Glutamatergic neuron (in vitro differentiated cells): ENCODE measurements around the gene ELFN1. TPM values are rescaled to one million over a fixed set of nuclear protein-coding genes. Genes with fewer than 3 reads are reported as not detected.

Source experiments
- DNase-seq: peaks from one replicate; pipeline ENCODE4 v3.0.0; 2022
- H3K27ac Mint-ChIP-seq: one replicate; pipeline ENCODE4 v1.8.0; 2020; ENCODE audit warnings: mild to moderate bottlenecking, mixed read lengths, inconsistent platforms; ENCODE audit not compliant: unreplicated experiment
- H3K27me3 Mint-ChIP-seq: one replicate; pipeline ENCODE4 v1.8.0; 2020; ENCODE audit warnings: mild to moderate bottlenecking, moderate library complexity, mixed read lengths, inconsistent platforms; ENCODE audit not compliant: unreplicated experiment
- H3K36me3 Mint-ChIP-seq: one replicate; pipeline ENCODE4 v1.8.0; 2020; ENCODE audit warnings: mild to moderate bottlenecking, mixed read lengths, inconsistent platforms; ENCODE audit not compliant: unreplicated experiment
- H3K4me1 Mint-ChIP-seq: one replicate; pipeline ENCODE4 v1.8.0; 2020; ENCODE audit warnings: mild to moderate bottlenecking, low read depth, mixed read lengths, inconsistent platforms; ENCODE audit not compliant: unreplicated experiment
- H3K4me3 Mint-ChIP-seq: one replicate; pipeline ENCODE4 v1.8.0; 2020; ENCODE audit warnings: mild to moderate bottlenecking, mixed read lengths, inconsistent platforms; ENCODE audit not compliant: unreplicated experiment
- H3K9me3 Mint-ChIP-seq: one replicate; pipeline ENCODE4 v1.8.0; 2020; ENCODE audit warnings: mild to moderate bottlenecking, moderate library complexity, mixed read lengths, inconsistent platforms; ENCODE audit not compliant: unreplicated experiment
- total RNA-seq: library from RNA; stranded (reverse); fragmentation: NEBNext Ultra II Directional; extraction: Animal tissue kit (Norgen Biotek cat#: 25700); gene quantifications from one replicate; pipeline ENCODE4 v1.2.1, GENCODE V29; 2021; ENCODE audit not compliant: unreplicated experiment
- TF ChIP-seq, protein P1 (sequence below): fragments of 200-600 bp; sonication (generic); IDR thresholded peaks from one replicate; pipeline ENCODE4 v1.5.0; 2021; ENCODE audit not compliant: partially characterized antibody, unreplicated experiment

ELFN1 gene
- total RNA-seq, 1 donor from 2014 or later = 40.0 TPM

DNA sequence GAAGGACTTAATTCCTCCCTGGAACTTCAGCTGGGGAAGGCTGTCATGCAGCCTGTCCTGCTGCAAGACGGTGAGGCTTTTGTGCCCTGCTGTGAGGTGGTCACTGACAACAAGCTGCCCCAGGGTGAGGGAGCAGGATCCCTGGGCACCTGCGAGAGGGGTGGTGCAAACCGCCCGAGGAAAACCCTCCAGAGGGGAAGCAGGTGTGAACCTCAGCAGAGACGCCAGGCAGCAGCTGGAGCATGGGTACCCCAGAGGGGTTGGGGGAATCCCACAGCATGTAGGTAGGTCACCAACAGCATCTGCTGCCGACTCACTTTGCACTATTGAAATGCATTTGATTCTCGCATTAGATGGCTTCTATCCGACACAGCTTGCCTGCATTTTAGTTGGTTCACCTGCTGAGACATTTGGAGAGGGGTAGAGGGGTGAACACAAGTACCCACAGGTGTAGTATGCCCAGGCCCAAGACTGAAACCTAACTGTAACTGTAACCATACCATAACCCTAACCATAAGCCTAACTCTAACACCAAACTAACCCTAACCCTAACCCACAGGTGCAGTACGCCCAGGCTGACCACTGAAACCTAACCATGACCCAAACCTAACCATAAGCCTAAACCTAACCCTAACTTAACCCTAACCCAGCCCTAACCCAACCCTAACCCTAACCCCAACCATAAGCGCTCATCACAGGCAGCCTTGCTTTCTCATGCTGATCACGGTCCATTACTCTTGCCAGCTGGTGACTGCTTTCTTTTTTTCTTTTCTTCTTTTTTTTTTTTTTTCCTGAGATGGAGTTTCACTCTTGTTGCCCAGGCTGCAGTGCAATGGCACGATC is 85.9 kb downstream of the ELFN1 start:
- TF ChIP-seq, protein P1, sequence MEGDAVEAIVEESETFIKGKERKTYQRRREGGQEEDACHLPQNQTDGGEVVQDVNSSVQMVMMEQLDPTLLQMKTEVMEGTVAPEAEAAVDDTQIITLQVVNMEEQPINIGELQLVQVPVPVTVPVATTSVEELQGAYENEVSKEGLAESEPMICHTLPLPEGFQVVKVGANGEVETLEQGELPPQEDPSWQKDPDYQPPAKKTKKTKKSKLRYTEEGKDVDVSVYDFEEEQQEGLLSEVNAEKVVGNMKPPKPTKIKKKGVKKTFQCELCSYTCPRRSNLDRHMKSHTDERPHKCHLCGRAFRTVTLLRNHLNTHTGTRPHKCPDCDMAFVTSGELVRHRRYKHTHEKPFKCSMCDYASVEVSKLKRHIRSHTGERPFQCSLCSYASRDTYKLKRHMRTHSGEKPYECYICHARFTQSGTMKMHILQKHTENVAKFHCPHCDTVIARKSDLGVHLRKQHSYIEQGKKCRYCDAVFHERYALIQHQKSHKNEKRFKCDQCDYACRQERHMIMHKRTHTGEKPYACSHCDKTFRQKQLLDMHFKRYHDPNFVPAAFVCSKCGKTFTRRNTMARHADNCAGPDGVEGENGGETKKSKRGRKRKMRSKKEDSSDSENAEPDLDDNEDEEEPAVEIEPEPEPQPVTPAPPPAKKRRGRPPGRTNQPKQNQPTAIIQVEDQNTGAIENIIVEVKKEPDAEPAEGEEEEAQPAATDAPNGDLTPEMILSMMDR = no peak
- no peak overlapping the region for H3K4me3 Mint-ChIP-seq
- H3K27ac Mint-ChIP-seq = no peak overlapping the region
- peaks cover 6% of the 10 kb centered on the region for H3K9me3 Mint-ChIP-seq
- peaks cover 3% of the 10 kb centered on the region for H3K36me3 Mint-ChIP-seq
- H3K27me3 Mint-ChIP-seq = peaks cover 19% of the 10 kb centered on the region
- no peak for DNase-seq
- H3K4me1 Mint-ChIP-seq = peaks cover 4% of the 10 kb centered on the region

DNA sequence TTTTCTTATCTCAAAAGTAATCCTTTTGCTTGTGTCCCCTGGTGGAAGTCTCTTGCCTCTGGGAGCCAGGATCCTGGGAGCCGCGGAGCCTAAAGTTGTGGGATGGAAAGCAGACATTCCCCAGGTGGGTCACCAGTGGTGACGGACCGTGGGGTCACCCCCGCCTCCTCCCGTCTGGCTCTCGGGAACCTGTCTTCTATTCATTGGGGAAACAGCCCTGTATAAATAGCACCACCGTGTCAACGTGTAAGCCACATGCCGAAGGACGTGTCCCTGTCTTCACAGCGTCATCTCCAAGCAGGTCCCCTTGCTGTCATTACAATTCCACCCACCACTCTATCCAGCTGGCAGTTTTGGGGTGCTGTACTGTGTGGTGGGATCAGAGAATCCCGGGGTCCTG is 87.5 kb downstream of the ELFN1 start:
- peaks cover 4% of the 10 kb centered on the region for H3K4me1 Mint-ChIP-seq
- TF ChIP-seq, protein P1 = no peak
- no peak overlapping the region for H3K4me3 Mint-ChIP-seq
- H3K9me3 Mint-ChIP-seq = peaks cover 7% of the 10 kb centered on the region
- no peak for DNase-seq
- H3K27me3 Mint-ChIP-seq = peaks cover 16% of the 10 kb centered on the region
- no peak overlapping the region for H3K27ac Mint-ChIP-seq
- H3K36me3 Mint-ChIP-seq = peaks cover 3% of the 10 kb centered on the region

DNA sequence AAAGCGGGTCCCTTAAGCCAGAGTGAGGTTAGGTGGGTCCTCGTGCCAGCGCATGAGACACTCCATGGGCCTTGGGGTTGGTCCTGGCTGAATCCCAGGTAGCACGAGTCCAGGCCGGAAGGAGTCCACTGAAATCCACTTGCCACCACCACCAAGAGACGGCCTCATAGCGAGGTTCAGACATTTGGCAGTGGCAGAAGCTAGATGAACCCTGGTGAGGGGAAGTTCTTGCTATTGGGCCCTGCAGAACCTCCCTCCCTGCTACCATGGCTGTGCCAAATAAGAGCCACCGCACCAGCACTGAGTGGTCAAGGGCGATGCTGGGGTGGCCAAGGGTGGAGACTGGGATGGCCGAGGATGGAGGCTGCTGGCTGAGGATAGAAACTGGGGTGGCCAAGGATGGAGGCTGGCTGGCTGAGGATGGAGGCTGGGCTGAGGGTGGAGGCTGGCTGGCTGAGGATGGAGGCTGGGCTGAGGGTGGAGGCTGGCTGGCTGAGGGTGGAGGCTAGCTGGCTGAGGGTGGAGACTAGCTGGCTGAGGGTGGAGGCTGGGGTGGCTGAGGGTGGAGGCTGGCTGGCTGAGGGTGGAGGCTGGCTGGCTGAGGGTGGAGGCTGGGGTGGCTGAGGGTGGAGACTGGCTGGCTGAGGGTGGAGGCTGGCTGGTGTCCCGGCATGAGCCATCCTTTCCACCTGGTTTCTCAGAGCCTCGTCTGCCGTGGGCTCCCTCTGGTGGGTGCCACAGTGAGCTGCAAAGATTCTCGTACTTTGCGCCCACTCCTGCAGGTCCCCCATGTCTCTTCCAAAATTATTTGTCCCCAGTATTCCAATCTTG is 88.2 kb downstream of the ELFN1 start:
- Mint-ChIP-seq H3K27ac (no peak overlapping the region), H3K27me3 (peaks cover 11% of the 10 kb centered on the region), H3K4me3 (no peak overlapping the region), H3K9me3 (peaks cover 7% of the 10 kb centered on the region), H3K36me3 (peaks cover 3% of the 10 kb centered on the region), H3K4me1 (peaks cover 4% of the 10 kb centered on the region)
- TF ChIP-seq, protein P1 = peak; percentile 17
- DNase-seq = no peak

DNA sequence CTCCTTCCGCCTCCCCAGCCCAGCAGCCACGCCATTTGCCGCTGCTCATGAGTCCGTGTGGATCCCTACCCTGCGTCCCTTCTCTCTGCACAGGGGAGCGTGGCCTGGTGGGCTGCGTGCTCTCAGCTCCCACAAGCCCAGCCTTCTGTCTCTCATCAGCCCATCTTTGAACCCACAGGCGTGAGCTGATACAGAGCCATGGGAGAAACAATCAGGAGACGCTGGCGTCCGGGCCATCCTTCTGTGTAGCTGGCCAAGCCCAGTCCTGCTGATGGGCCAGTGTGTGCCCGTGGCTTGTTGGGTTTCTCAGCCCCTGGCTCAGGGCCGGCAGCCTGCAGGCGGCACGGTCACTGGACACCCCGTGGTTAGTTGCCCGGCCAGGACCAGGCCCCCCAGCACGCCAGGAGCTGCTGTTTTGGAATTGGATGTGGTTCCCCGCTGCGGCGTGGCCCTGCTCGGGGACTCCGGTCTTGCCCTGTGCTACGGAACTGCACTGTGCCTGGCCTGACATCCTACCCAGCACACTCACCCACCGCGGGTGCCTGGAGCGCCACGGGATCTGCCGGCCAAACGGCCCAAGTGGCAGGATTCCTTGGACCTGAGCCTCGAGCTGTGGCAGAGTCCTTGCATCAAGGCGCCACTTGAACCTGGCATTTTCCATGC is 88.9 kb downstream of the ELFN1 start:
- Mint-ChIP-seq H3K27me3 (peaks cover 8% of the 10 kb centered on the region), H3K4me1 (peaks cover 4% of the 10 kb centered on the region)
- TF ChIP-seq, protein P1 = no peak

More for the DNA sequence above, 88.9 kb downstream of the ELFN1 start:
- Mint-ChIP-seq H3K36me3 (no peaks in the 10 kb centered on the region), H3K27ac (no peak overlapping the region), H3K9me3 (peaks cover 7% of the 10 kb centered on the region), H3K4me3 (no peak overlapping the region)
- DNase-seq = no peak
